Fibroblast of villous mesenchyme (primary cell): ENCODE results near the gene HOXD11. TPM values are rescaled to one million over a fixed set of nuclear protein-coding genes. Genes with fewer than 3 reads are reported as not detected.

Source experiments
- DNase-seq: peaks from one replicate; pipeline ENCODE4 v3.0.0-alpha.2; 2010; ENCODE audit warnings: low read depth
- H3K4me3 ChIP-seq: 2 replicates; pipeline ENCODE4 v1.5.1; 2011; ENCODE audit warnings: low read depth, mild to moderate bottlenecking, low read length
- CTCF ChIP-seq: IDR thresholded peaks from 2 replicates; pipeline ENCODE4 v1.5.1; 2012; ENCODE audit warnings: low read depth, mild to moderate bottlenecking, low read length; ENCODE audit not compliant: insufficient read depth
- total RNA-seq: library from RNA; depleted of rRNA; stranded (reverse); fragments of >200 nt; gene quantifications from 2 replicates; pipeline ENCODE4 v1.2.3, GENCODE V29; 2012

HOXD11 gene
- total RNA-seq, 1 donor = 42.3 TPM

- DNase-seq = no peak
- TF ChIP-seq CTCF = no peak
- H3K4me3 ChIP-seq = no peak overlapping the region
Measured at GRCh38 chr2:176071330-176072291, 35.5 kb upstream of the HOXD11 start.

- DNase-seq = no peak
- no peak overlapping the region for H3K4me3 ChIP-seq
- TF ChIP-seq CTCF = no peak
Measured at GRCh38 chr2:176072292-176072669, 34.8 kb upstream of the HOXD11 start.

GRCh38 chr2:176072951-176073904 lies 33.9 kb upstream of the HOXD11 start:
- no peak for DNase-seq
- TF ChIP-seq CTCF = no peak

GRCh38 chr2:176074919-176075425 lies 32.1 kb upstream of the HOXD11 start:
- no peak overlapping the region for H3K4me3 ChIP-seq
- no peak for TF ChIP-seq CTCF
- DNase-seq = no peak

More at GRCh38 chr2:176072951-176073904, 33.9 kb upstream of the HOXD11 start:
- no peak overlapping the region for H3K4me3 ChIP-seq

GRCh38 chr2:176075481-176075880 lies 31.6 kb upstream of the HOXD11 start:
- no peak overlapping the region for H3K4me3 ChIP-seq
- TF ChIP-seq CTCF = no peak
- no peak for DNase-seq

- H3K4me3 ChIP-seq = no peak overlapping the region
- TF ChIP-seq CTCF = no peak
- no peak for DNase-seq
Measured at GRCh38 chr2:176076063-176076462, 31.0 kb upstream of the HOXD11 start.
